ENCODE measurements around the gene SMYD5.

SMYD5 gene

GRCh38 chr2:73246850-73247249 is 32.8 kb downstream of the SMYD5 start:
- Histone ChIP-seq H3K27me3 (ENCODE audit: control insufficient read depth in 1 of 2, insufficient read depth in 2 of 2, low read length in 2 of 2) (no peaks in the 10 kb centered on the region), H3K4me3 (ENCODE audit: low read depth in 1 of 2, low read length in 2 of 2) (no peak overlapping the region), H3K9ac (ENCODE audit: low read length) (no peak overlapping the region), H3K36me3 (ENCODE audit: insufficient read depth, low read length) (peaks cover 89% of the 10 kb centered on the region), H3K27ac (ENCODE audit: low read depth, low read length) (no peak overlapping the region), H3K4me1 (ENCODE audit: insufficient read depth, low read length) (no peaks in the 10 kb centered on the region), H3K9me3 (ENCODE audit: low read length) (no peaks in the 10 kb centered on the region)

GRCh38 chr2:73249636-73250035 is 35.6 kb downstream of the SMYD5 start:
- no peak overlapping the region for H3K27ac ChIP-seq (ENCODE audit: low read depth, low read length)
- H3K9ac ChIP-seq (ENCODE audit: low read length) = no peak overlapping the region
- H3K4me1 ChIP-seq (ENCODE audit: insufficient read depth, low read length) = no peaks in the 10 kb centered on the region
- H3K36me3 ChIP-seq (ENCODE audit: insufficient read depth, low read length) = peaks cover 81% of the 10 kb centered on the region
- H3K27me3 ChIP-seq (ENCODE audit: control insufficient read depth in 1 of 2, insufficient read depth in 2 of 2, low read length in 2 of 2) = no peaks in the 10 kb centered on the region
- no peak overlapping the region for H3K4me3 ChIP-seq (ENCODE audit: low read depth in 1 of 2, low read length in 2 of 2)
- H3K9me3 ChIP-seq (ENCODE audit: low read length) = no peaks in the 10 kb centered on the region

GRCh38 chr2:73250872-73251846 is 37.1 kb downstream of the SMYD5 start:
- peaks cover 66% of the 10 kb centered on the region for H3K36me3 ChIP-seq (ENCODE audit: insufficient read depth, low read length)
- no peak overlapping the region for H3K4me3 ChIP-seq (ENCODE audit: low read depth in 1 of 2, low read length in 2 of 2)
- H3K9ac ChIP-seq (ENCODE audit: low read length) = no peak overlapping the region
- H3K27me3 ChIP-seq (ENCODE audit: control insufficient read depth in 1 of 2, insufficient read depth in 2 of 2, low read length in 2 of 2) = no peaks in the 10 kb centered on the region
- no peaks in the 10 kb centered on the region for H3K9me3 ChIP-seq (ENCODE audit: low read length)
- H3K27ac ChIP-seq (ENCODE audit: low read depth, low read length) = no peak overlapping the region
- no peaks in the 10 kb centered on the region for H3K4me1 ChIP-seq (ENCODE audit: insufficient read depth, low read length)

- Histone ChIP-seq H3K27me3 (ENCODE audit: control insufficient read depth in 1 of 2, insufficient read depth in 2 of 2, low read length in 2 of 2) (no peaks in the 10 kb centered on the region), H3K9ac (ENCODE audit: low read length) (no peak overlapping the region), H3K4me1 (ENCODE audit: insufficient read depth, low read length) (no peaks in the 10 kb centered on the region), H3K27ac (ENCODE audit: low read depth, low read length) (no peak overlapping the region), H3K4me3 (ENCODE audit: low read depth in 1 of 2, low read length in 2 of 2) (no peak overlapping the region), H3K36me3 (ENCODE audit: insufficient read depth, low read length) (peaks cover 53% of the 10 kb centered on the region), H3K9me3 (ENCODE audit: low read length) (no peaks in the 10 kb centered on the region)
Measured at GRCh38 chr2:73252238-73253027, 38.4 kb downstream of the SMYD5 start.

- H3K9ac ChIP-seq (ENCODE audit: low read length) = no peak overlapping the region
- no peak overlapping the region for H3K27ac ChIP-seq (ENCODE audit: low read depth, low read length)
- no peak overlapping the region for H3K4me3 ChIP-seq (ENCODE audit: low read depth in 1 of 2, low read length in 2 of 2)
- H3K27me3 ChIP-seq (ENCODE audit: control insufficient read depth in 1 of 2, insufficient read depth in 2 of 2, low read length in 2 of 2) = no peaks in the 10 kb centered on the region
- H3K4me1 ChIP-seq (ENCODE audit: insufficient read depth, low read length) = no peaks in the 10 kb centered on the region
- no peaks in the 10 kb centered on the region for H3K9me3 ChIP-seq (ENCODE audit: low read length)
- H3K36me3 ChIP-seq (ENCODE audit: insufficient read depth, low read length) = peaks cover 44% of the 10 kb centered on the region
Measured at GRCh38 chr2:73253400-73253799, 39.4 kb downstream of the SMYD5 start.

- Histone ChIP-seq H3K4me1 (ENCODE audit: insufficient read depth, low read length) (no peaks in the 10 kb centered on the region), H3K36me3 (ENCODE audit: insufficient read depth, low read length) (peaks cover 39% of the 10 kb centered on the region), H3K4me3 (ENCODE audit: low read depth in 1 of 2, low read length in 2 of 2) (no peak overlapping the region), H3K9me3 (ENCODE audit: low read length) (no peaks in the 10 kb centered on the region), H3K27me3 (ENCODE audit: control insufficient read depth in 1 of 2, insufficient read depth in 2 of 2, low read length in 2 of 2) (no peaks in the 10 kb centered on the region), H3K27ac (ENCODE audit: low read depth, low read length) (no peak overlapping the region), H3K9ac (ENCODE audit: low read length) (no peak overlapping the region)
Measured at GRCh38 chr2:73253901-73254300, 39.9 kb downstream of the SMYD5 start.

GRCh38 chr2:73254343-73255006 is 40.4 kb downstream of the SMYD5 start:
- Histone ChIP-seq H3K9me3 (ENCODE audit: low read length) (no peaks in the 10 kb centered on the region), H3K9ac (ENCODE audit: low read length) (no peak overlapping the region), H3K27ac (ENCODE audit: low read depth, low read length) (no peak overlapping the region), H3K27me3 (ENCODE audit: control insufficient read depth in 1 of 2, insufficient read depth in 2 of 2, low read length in 2 of 2) (no peaks in the 10 kb centered on the region), H3K4me3 (ENCODE audit: low read depth in 1 of 2, low read length in 2 of 2) (no peak overlapping the region), H3K4me1 (ENCODE audit: insufficient read depth, low read length) (no peaks in the 10 kb centered on the region), H3K36me3 (ENCODE audit: insufficient read depth, low read length) (peaks cover 33% of the 10 kb centered on the region)

- Histone ChIP-seq H3K9me3 (ENCODE audit: low read length) (no peaks in the 10 kb centered on the region), H3K4me3 (ENCODE audit: low read depth in 1 of 2, low read length in 2 of 2) (no peak overlapping the region), H3K27ac (ENCODE audit: low read depth, low read length) (no peak overlapping the region), H3K9ac (ENCODE audit: low read length) (no peak overlapping the region), H3K36me3 (ENCODE audit: insufficient read depth, low read length) (peaks cover 27% of the 10 kb centered on the region), H3K4me1 (ENCODE audit: insufficient read depth, low read length) (no peaks in the 10 kb centered on the region), H3K27me3 (ENCODE audit: control insufficient read depth in 1 of 2, insufficient read depth in 2 of 2, low read length in 2 of 2) (no peaks in the 10 kb centered on the region)
Measured at GRCh38 chr2:73255007-73255644, 41.1 kb downstream of the SMYD5 start.

- Histone ChIP-seq H3K36me3 (ENCODE audit: insufficient read depth, low read length) (peaks cover 17% of the 10 kb centered on the region), H3K4me3 (ENCODE audit: low read depth in 1 of 2, low read length in 2 of 2) (no peak overlapping the region)
Measured at GRCh38 chr2:73255907-73256617, 42.0 kb downstream of the SMYD5 start.

GRCh38 chr2:73256618-73256922 is 42.5 kb downstream of the SMYD5 start:
- no peaks in the 10 kb centered on the region for H3K27me3 ChIP-seq (ENCODE audit: control insufficient read depth in 1 of 2, insufficient read depth in 2 of 2, low read length in 2 of 2)
- no peak overlapping the region for H3K4me3 ChIP-seq (ENCODE audit: low read depth in 1 of 2, low read length in 2 of 2)
- H3K36me3 ChIP-seq (ENCODE audit: insufficient read depth, low read length) = peaks cover 16% of the 10 kb centered on the region
- H3K9ac ChIP-seq (ENCODE audit: low read length) = no peak overlapping the region
- no peak overlapping the region for H3K27ac ChIP-seq (ENCODE audit: low read depth, low read length)
- H3K9me3 ChIP-seq (ENCODE audit: low read length) = no peaks in the 10 kb centered on the region
- H3K4me1 ChIP-seq (ENCODE audit: insufficient read depth, low read length) = no peaks in the 10 kb centered on the region

More at GRCh38 chr2:73255907-73256617, 42.0 kb downstream of the SMYD5 start:
- Histone ChIP-seq H3K9me3 (ENCODE audit: low read length) (no peaks in the 10 kb centered on the region), H3K27ac (ENCODE audit: low read depth, low read length) (no peak overlapping the region), H3K27me3 (ENCODE audit: control insufficient read depth in 1 of 2, insufficient read depth in 2 of 2, low read length in 2 of 2) (no peaks in the 10 kb centered on the region), H3K9ac (ENCODE audit: low read length) (no peak overlapping the region), H3K4me1 (ENCODE audit: insufficient read depth, low read length) (no peaks in the 10 kb centered on the region)

Measured in muscle layer of colon (tissue), 2 donors.